Calu3 (cell line): ENCODE data around the gene DNAH12. TPM values are rescaled to one million over a fixed set of nuclear protein-coding genes. Genes with fewer than 3 reads are reported as not detected.
"Not testable (repeated sequence)": the region's sequence is repeated elsewhere in the genome, so short reads cannot be mapped to it uniquely, and the experiment has no call there.

Source experiments
- BruUV-seq: library from RNA; stranded (reverse); fragments of 400-500 nt; replicated peaks from 2 replicates; lab custom pipeline; 2021; lab: Mats Ljungman, UMichigan
- CTCF ChIA-PET: fragments of 300-600 bp; sonication (Branson Sonifier 250); formaldehyde crosslinking; loops from one replicate; lab custom pipeline; 2022; ENCODE audit warnings: antibody characterized with exemption; lab: Charles Lee
- DNase-seq: peaks from one replicate; pipeline ENCODE4 v3.0.0; 2022
- H3K27ac Mint-ChIP-seq: one replicate; pipeline ENCODE4 v1.8.0; 2022; ENCODE audit warnings: mixed read lengths; ENCODE audit not compliant: unreplicated experiment
- H3K27me3 Mint-ChIP-seq: one replicate; pipeline ENCODE4 v1.8.0; 2022; ENCODE audit warnings: mixed read lengths; ENCODE audit not compliant: unreplicated experiment
- H3K36me3 Mint-ChIP-seq: one replicate; pipeline ENCODE4 v1.8.0; 2022; ENCODE audit warnings: mild to moderate bottlenecking, moderate library complexity, mixed read lengths; ENCODE audit not compliant: insufficient read depth, unreplicated experiment
- H3K4me1 Mint-ChIP-seq: one replicate; pipeline ENCODE4 v1.8.0; 2022; ENCODE audit warnings: mild to moderate bottlenecking, low read depth, mixed read lengths; ENCODE audit not compliant: unreplicated experiment
- H3K4me3 Mint-ChIP-seq: one replicate; pipeline ENCODE4 v1.8.0; 2022; ENCODE audit warnings: mild to moderate bottlenecking, low read depth, moderate library complexity, mixed read lengths; ENCODE audit not compliant: unreplicated experiment
- H3K9me3 Mint-ChIP-seq: one replicate; pipeline ENCODE4 v1.8.0; 2022; ENCODE audit warnings: low read depth, mixed read lengths; ENCODE audit not compliant: unreplicated experiment
- intact Hi-C: fragments of 100-400 bp; cut with micrococcal nuclease; formaldehyde crosslinking; loops from one replicate; pipeline ENCODE4 v1.10.0; 2022; ENCODE audit not compliant: unreplicated experiment
- total RNA-seq: library from RNA; stranded (reverse); gene quantifications from 2 replicates; pipeline ENCODE4 v1.2.3, GENCODE V29; 2022
- TF ChIP-seq, protein P1 (sequence below): fragments of 200-600 bp; IDR thresholded peaks from one replicate; pipeline ENCODE4 v1.8.0; 2022; ENCODE audit warnings: antibody characterized with exemption; ENCODE audit not compliant: unreplicated experiment

Gene DNAH12
- total RNA-seq, 1 experiment from 2014 or later, result 0.92 TPM

- Mint-ChIP-seq H3K27me3 (no peaks in the 10 kb centered on the region), H3K36me3 (no peaks in the 10 kb centered on the region), H3K9me3 (no peaks in the 10 kb centered on the region), H3K4me3 (no peak overlapping the region), H3K27ac (no peak overlapping the region), H3K4me1 (no peaks in the 10 kb centered on the region)
- CTCF ChIA-PET, result no interaction called here
- intact Hi-C loops, result no loop called here
- TF ChIP-seq, protein P1, sequence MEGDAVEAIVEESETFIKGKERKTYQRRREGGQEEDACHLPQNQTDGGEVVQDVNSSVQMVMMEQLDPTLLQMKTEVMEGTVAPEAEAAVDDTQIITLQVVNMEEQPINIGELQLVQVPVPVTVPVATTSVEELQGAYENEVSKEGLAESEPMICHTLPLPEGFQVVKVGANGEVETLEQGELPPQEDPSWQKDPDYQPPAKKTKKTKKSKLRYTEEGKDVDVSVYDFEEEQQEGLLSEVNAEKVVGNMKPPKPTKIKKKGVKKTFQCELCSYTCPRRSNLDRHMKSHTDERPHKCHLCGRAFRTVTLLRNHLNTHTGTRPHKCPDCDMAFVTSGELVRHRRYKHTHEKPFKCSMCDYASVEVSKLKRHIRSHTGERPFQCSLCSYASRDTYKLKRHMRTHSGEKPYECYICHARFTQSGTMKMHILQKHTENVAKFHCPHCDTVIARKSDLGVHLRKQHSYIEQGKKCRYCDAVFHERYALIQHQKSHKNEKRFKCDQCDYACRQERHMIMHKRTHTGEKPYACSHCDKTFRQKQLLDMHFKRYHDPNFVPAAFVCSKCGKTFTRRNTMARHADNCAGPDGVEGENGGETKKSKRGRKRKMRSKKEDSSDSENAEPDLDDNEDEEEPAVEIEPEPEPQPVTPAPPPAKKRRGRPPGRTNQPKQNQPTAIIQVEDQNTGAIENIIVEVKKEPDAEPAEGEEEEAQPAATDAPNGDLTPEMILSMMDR, result no peak
- no TSS peak for BruUV-seq
- no peak for DNase-seq
Measured at GRCh38 chr3:57383838-57384237, 160.3 kb downstream of the DNAH12 start.

DNA sequence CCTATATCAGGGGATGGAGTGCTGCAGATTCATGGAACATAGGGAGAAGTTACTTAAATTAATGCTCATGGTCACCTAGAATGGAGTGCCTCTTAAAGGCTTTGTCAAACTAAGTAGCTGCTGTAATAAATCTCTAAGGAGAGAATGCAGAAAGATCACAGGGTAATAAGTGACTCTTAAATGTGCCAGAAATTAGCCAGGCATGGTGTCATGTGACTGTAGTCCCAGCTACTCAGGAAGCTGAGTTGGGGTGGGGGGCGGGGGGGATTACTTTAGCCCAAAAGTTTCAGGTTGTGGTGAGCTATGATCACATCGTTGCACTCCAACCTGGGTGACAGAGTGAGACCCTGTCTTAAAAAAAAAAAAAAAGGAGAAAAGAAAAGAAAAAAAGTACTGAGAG is 160.7 kb downstream of the DNAH12 start:
- TF ChIP-seq, protein P1, result no peak
- CTCF ChIA-PET, result no interaction called here
- no peak overlapping the region for H3K4me3 Mint-ChIP-seq
- H3K4me1 Mint-ChIP-seq, result no peaks in the 10 kb centered on the region
- DNase-seq, result no peak
- no TSS peak for BruUV-seq
- no peaks in the 10 kb centered on the region for H3K27me3 Mint-ChIP-seq
- no peak overlapping the region for H3K27ac Mint-ChIP-seq
- H3K36me3 Mint-ChIP-seq, result no peaks in the 10 kb centered on the region
- H3K9me3 Mint-ChIP-seq, result no peaks in the 10 kb centered on the region
- intact Hi-C loops, result no loop called here

- no peaks in the 10 kb centered on the region for H3K9me3 Mint-ChIP-seq
- H3K27ac Mint-ChIP-seq, result no peak overlapping the region
- intact Hi-C loops, result no loop called here
- no peak for DNase-seq
- H3K36me3 Mint-ChIP-seq, result no peaks in the 10 kb centered on the region
- TF ChIP-seq, protein P1, result no peak
- no TSS peak for BruUV-seq
- H3K4me1 Mint-ChIP-seq, result no peaks in the 10 kb centered on the region
- no peak overlapping the region for H3K4me3 Mint-ChIP-seq
- CTCF ChIA-PET, result no interaction called here
- no peaks in the 10 kb centered on the region for H3K27me3 Mint-ChIP-seq
Measured at GRCh38 chr3:57382933-57383332, 161.2 kb downstream of the DNAH12 start.

DNA sequence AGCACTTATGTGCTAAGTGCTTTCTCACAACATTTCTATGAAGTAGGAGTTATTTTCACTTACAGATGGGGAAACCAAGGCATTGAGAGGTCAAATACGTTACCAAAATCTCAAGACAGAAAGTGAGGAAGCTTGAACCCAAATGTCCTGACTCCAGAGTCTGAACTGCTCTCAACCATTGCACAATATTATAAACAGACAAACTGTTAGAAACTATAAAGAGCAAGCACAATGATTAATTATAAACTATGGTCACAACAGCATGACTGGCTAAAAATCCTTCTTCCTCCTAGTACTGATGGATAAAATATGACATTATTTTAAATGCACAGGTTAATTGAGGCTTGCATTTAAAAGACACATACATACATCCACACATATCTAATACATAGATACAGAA is 173.8 kb downstream of the DNAH12 start:
- Mint-ChIP-seq H3K27ac (no peak overlapping the region), H3K4me3 (no peak overlapping the region), H3K9me3 (no peaks in the 10 kb centered on the region), H3K27me3 (no peaks in the 10 kb centered on the region), H3K36me3 (no peaks in the 10 kb centered on the region), H3K4me1 (no peaks in the 10 kb centered on the region)
- intact Hi-C loops, result no loop called here
- TF ChIP-seq, protein P1, result no peak
- no TSS peak for BruUV-seq
- CTCF ChIA-PET, result no interaction called here
- DNase-seq, result no peak

GRCh38 chr3:57365089-57365488 is 179.1 kb downstream of the DNAH12 start:
- H3K27ac Mint-ChIP-seq, DNase-seq, intact Hi-C loops, BruUV-seq, H3K4me3 Mint-ChIP-seq, H3K4me1 Mint-ChIP-seq, CTCF ChIA-PET, H3K27me3 Mint-ChIP-seq, H3K36me3 Mint-ChIP-seq, H3K9me3 Mint-ChIP-seq: not testable (repeated sequence)

DNA sequence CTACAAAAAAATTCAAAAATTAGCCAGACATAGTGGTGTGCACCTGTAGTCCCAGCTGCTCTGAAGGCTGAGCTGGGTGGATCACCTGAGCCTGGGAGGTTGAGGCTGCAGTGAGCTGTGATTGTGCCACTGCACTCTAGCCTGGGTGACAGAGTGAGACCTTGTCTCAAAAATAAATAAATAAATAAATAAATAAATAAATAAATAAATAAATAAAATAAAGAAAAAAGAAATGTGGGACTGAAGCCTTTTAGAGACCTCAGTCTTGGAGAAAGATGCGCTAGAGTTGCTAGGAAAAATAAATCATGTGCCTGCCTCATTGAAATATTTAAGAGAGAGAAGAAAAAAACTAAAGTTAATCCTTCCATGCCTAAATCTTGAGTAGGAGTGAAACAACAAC is 187.9 kb downstream of the DNAH12 start:
- H3K27me3 Mint-ChIP-seq, DNase-seq, CTCF ChIA-PET, H3K4me1 Mint-ChIP-seq, intact Hi-C loops, H3K9me3 Mint-ChIP-seq, H3K27ac Mint-ChIP-seq, BruUV-seq, H3K4me3 Mint-ChIP-seq, H3K36me3 Mint-ChIP-seq: not testable (repeated sequence)
